ENCODE results near the gene CYP2D6. TPM values are rescaled to one million over a fixed set of nuclear protein-coding genes. Genes with fewer than 3 reads are reported as not detected.

CYP2D6 gene
- total RNA-seq, 1 experiment from 2014 or later = 1.7 TPM

DNA sequence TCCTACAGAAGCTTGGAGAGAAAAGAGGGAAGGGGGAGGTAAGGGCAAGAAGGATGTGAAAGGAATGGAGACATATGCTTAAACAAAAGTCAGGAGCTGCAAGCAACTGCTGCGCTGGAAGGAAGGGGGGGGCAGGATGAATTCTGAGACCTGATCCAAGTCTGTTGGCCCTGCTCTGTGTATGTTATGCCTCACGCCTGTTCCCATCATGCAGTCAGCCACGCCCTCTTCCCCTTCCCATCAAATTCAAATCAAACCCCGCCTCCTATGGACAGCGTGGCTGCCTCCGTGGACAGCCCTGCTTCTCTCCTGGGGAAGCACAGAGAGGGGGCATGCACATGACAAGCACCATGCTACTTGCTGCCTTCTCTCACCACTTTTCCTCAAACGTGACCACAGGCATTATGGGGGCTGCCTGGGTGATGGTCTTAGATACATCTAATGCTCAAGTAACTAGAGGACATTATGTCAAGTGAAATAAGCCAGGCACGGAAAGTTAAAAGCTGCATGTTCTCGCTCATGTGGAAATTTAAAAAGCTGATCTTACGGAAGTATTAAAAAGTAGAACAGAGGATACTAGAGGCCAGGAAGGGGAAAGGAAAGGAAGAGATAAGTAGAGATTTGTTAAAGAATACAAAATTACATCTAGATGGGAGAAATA is 45.8 kb upstream of the CYP2D6 start:
- ChIA-PET CTCF (no interaction called here), POLR2A (no interaction called here)
- Mint-ChIP-seq H3K4me1 (peaks cover 19% of the 10 kb centered on the region), H3K36me3 (peaks cover 17% of the 10 kb centered on the region), H3K4me3 (no peak overlapping the region), H3K27me3 (ENCODE audit: low read depth) (no peaks in the 10 kb centered on the region), H3K27ac (no peak overlapping the region), H3K9me3 (no peaks in the 10 kb centered on the region)
- ATAC-seq = no peak
- DNase-seq (ENCODE audit: low spot score) = no peak
- TF ChIP-seq NR3C1 (CRISPR knock-in tag; conservative IDR thresholded peaks at IDR 0.05; ENCODE audit: low read depth) = no peak
- TF ChIP-seq, protein P1, sequence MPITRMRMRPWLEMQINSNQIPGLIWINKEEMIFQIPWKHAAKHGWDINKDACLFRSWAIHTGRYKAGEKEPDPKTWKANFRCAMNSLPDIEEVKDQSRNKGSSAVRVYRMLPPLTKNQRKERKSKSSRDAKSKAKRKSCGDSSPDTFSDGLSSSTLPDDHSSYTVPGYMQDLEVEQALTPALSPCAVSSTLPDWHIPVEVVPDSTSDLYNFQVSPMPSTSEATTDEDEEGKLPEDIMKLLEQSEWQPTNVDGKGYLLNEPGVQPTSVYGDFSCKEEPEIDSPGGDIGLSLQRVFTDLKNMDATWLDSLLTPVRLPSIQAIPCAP (CRISPR knock-in tag; IDR thresholded peaks at IDR 0.05) = no peak
- no peak for TF ChIP-seq CREB1 (CRISPR knock-in tag; IDR thresholded peaks at IDR 0.05)

DNA sequence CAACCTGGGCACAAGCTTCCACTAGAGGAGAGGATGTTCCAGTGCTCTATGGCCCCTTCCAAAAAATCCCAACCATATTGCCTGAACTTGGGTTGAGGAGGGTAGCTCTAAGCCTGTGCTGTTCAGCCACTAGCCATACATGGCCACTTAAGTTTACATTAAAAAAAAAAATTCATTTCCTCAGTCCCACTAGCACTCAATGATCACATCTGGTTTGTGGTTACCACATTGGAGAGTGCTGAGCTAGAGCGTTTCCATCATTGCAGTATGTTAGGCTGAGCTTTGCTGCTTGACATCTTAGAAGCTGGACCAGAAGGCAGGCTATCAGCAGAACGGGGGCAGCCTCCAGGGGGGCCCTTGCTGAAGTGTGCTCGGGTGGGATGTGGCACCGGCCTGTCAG is 43.5 kb upstream of the CYP2D6 start:
- ChIA-PET POLR2A (no interaction called here), CTCF (interaction anchor here (0.8 to 1.4 kb wide), 3 partner anchors 16 to 299 kb away, joined by 3 read pairs; no protein-coding TSS in a partner anchor)
- Mint-ChIP-seq H3K4me1 (peaks cover 34% of the 10 kb centered on the region), H3K9me3 (no peaks in the 10 kb centered on the region), H3K27me3 (ENCODE audit: low read depth) (no peaks in the 10 kb centered on the region), H3K36me3 (peaks cover 15% of the 10 kb centered on the region), H3K27ac (no peak overlapping the region), H3K4me3 (no peak overlapping the region)
- DNase-seq (ENCODE audit: low spot score) (no peak), ATAC-seq (no peak)
- TF ChIP-seq, protein P2, sequence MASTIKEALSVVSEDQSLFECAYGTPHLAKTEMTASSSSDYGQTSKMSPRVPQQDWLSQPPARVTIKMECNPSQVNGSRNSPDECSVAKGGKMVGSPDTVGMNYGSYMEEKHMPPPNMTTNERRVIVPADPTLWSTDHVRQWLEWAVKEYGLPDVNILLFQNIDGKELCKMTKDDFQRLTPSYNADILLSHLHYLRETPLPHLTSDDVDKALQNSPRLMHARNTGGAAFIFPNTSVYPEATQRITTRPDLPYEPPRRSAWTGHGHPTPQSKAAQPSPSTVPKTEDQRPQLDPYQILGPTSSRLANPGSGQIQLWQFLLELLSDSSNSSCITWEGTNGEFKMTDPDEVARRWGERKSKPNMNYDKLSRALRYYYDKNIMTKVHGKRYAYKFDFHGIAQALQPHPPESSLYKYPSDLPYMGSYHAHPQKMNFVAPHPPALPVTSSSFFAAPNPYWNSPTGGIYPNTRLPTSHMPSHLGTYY (CRISPR knock-in tag; IDR thresholded peaks at IDR 0.05) = no peak
- TF ChIP-seq RELA (CRISPR knock-in tag; IDR thresholded peaks at IDR 0.05; ENCODE audit: borderline replicate concordance) (no peak), SOX15 (CRISPR knock-in tag; IDR thresholded peaks at IDR 0.05) (no peak), TEAD1 (CRISPR knock-in tag; IDR thresholded peaks at IDR 0.05) (no peak), OVOL2 (CRISPR knock-in tag; IDR thresholded peaks at IDR 0.05; ENCODE audit: borderline replicate concordance) (no peak), ZNF138 (CRISPR knock-in tag; conservative IDR thresholded peaks at IDR 0.05) (no peak), ZNF121 (CRISPR knock-in tag; IDR thresholded peaks at IDR 0.05) (no peak), CREB1 (CRISPR knock-in tag; IDR thresholded peaks at IDR 0.05) (no peak)
- TF ChIP-seq, protein P3, sequence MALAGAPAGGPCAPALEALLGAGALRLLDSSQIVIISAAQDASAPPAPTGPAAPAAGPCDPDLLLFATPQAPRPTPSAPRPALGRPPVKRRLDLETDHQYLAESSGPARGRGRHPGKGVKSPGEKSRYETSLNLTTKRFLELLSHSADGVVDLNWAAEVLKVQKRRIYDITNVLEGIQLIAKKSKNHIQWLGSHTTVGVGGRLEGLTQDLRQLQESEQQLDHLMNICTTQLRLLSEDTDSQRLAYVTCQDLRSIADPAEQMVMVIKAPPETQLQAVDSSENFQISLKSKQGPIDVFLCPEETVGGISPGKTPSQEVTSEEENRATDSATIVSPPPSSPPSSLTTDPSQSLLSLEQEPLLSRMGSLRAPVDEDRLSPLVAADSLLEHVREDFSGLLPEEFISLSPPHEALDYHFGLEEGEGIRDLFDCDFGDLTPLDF (CRISPR knock-in tag; IDR thresholded peaks at IDR 0.05) = no peak
- TF ChIP-seq, protein P4, sequence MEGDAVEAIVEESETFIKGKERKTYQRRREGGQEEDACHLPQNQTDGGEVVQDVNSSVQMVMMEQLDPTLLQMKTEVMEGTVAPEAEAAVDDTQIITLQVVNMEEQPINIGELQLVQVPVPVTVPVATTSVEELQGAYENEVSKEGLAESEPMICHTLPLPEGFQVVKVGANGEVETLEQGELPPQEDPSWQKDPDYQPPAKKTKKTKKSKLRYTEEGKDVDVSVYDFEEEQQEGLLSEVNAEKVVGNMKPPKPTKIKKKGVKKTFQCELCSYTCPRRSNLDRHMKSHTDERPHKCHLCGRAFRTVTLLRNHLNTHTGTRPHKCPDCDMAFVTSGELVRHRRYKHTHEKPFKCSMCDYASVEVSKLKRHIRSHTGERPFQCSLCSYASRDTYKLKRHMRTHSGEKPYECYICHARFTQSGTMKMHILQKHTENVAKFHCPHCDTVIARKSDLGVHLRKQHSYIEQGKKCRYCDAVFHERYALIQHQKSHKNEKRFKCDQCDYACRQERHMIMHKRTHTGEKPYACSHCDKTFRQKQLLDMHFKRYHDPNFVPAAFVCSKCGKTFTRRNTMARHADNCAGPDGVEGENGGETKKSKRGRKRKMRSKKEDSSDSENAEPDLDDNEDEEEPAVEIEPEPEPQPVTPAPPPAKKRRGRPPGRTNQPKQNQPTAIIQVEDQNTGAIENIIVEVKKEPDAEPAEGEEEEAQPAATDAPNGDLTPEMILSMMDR (IDR thresholded peaks at IDR 0.05) = no peak

DNA sequence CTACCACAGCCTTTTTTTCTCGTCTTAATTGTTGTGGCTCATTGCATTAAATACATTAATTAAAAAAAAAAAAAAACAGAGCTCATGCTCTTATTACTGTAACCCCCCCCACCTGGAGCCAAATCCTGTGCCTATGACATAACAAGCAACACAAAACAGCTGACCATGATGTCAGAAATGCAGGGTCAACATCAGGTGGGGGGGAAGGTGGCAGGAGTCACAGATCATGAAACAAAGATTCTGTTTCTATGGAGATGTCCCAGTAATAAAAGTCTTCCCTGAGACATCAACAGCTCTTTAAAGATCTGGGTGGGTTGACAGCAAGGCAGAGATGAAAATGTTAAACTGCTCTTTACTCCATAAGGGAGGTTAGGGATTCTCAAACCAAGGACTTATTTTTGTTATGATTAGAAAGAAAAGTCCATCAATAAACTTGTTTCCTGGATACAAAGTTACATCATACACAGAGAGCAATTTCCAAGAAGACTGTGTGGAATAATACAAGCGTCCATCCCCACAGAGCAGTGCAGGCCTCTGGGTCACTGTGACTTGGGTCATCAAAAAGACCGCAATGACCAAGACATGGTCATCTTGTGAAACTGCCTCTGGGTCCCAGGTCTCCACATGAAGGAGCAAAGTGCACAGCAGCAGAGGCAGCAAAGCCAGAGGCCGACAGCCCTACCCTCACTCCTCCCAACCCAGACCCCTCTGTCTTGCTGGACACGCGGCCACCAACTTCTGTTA is 42.7 kb upstream of the CYP2D6 start:
- no peak overlapping the region for H3K4me3 Mint-ChIP-seq
- no peak overlapping the region for H3K27ac Mint-ChIP-seq
- TF ChIP-seq NR1H2 (CRISPR knock-in tag; IDR thresholded peaks at IDR 0.05) = no peak
- 0 out of 2 replicates have a peak, but pooled peaks have one; percentile 31 for TF ChIP-seq GABPB1 (CRISPR knock-in tag; IDR thresholded peaks at IDR 0.05)
- no peaks in the 10 kb centered on the region for H3K9me3 Mint-ChIP-seq
- peaks cover 11% of the 10 kb centered on the region for H3K36me3 Mint-ChIP-seq
- H3K4me1 Mint-ChIP-seq = peaks cover 35% of the 10 kb centered on the region
- POLR2A ChIA-PET = interaction anchor here (0.6 to 1.2 kb wide), 4 partner anchors 8 to 120 kb away, joined by 3 to 8 read pairs (median 4); no protein-coding TSS in a partner anchor
- H3K27me3 Mint-ChIP-seq (ENCODE audit: low read depth) = no peaks in the 10 kb centered on the region
- no peak for DNase-seq (ENCODE audit: low spot score)
- CTCF ChIA-PET = interaction anchor here (0.8 to 1.4 kb wide), 5 partner anchors 16 to 300 kb away, joined by 3 to 5 read pairs (median 3); no protein-coding TSS in a partner anchor
- ATAC-seq = no peak
